Measurements from ENCODE around the gene LMX1B.

Gene LMX1B

GRCh38 chr9:126617823-126618165 is 4.1 kb downstream of the LMX1B start:
- TF ChIP-seq, protein P1, sequence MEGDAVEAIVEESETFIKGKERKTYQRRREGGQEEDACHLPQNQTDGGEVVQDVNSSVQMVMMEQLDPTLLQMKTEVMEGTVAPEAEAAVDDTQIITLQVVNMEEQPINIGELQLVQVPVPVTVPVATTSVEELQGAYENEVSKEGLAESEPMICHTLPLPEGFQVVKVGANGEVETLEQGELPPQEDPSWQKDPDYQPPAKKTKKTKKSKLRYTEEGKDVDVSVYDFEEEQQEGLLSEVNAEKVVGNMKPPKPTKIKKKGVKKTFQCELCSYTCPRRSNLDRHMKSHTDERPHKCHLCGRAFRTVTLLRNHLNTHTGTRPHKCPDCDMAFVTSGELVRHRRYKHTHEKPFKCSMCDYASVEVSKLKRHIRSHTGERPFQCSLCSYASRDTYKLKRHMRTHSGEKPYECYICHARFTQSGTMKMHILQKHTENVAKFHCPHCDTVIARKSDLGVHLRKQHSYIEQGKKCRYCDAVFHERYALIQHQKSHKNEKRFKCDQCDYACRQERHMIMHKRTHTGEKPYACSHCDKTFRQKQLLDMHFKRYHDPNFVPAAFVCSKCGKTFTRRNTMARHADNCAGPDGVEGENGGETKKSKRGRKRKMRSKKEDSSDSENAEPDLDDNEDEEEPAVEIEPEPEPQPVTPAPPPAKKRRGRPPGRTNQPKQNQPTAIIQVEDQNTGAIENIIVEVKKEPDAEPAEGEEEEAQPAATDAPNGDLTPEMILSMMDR (conservative IDR thresholded peaks at IDR 0.05; ENCODE audit: low read depth, low read length): no peak
- DNase-seq (ENCODE audit: low read depth): no peak
- H3K4me3 ChIP-seq (ENCODE audit: low read depth, low read length): no peak overlapping the region

DNA sequence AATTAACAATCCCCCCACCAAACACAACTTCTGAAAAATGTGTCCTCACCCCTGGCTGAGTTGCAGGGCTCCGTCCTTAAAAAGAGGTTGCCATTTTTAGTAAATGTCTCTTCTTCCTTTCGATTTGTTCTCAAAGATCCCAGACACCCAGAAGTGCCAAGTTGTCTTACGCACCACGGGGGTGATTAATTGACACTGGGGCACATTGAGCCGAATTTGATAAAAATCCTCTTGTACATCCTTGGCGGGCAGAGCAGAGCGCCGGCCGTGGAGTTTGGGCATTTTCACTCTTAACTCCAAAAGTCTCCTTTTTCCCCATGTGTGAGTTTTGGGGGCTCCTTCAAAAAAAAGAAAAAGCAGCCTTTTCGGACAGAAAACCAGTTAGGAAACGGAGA is 4.5 kb downstream of the LMX1B start:
- no peak overlapping the region for H3K4me3 ChIP-seq (ENCODE audit: low read depth, low read length)
- TF ChIP-seq, protein P1 (conservative IDR thresholded peaks at IDR 0.05; ENCODE audit: low read depth, low read length): no peak
- no peak for DNase-seq (ENCODE audit: low read depth)

DNA sequence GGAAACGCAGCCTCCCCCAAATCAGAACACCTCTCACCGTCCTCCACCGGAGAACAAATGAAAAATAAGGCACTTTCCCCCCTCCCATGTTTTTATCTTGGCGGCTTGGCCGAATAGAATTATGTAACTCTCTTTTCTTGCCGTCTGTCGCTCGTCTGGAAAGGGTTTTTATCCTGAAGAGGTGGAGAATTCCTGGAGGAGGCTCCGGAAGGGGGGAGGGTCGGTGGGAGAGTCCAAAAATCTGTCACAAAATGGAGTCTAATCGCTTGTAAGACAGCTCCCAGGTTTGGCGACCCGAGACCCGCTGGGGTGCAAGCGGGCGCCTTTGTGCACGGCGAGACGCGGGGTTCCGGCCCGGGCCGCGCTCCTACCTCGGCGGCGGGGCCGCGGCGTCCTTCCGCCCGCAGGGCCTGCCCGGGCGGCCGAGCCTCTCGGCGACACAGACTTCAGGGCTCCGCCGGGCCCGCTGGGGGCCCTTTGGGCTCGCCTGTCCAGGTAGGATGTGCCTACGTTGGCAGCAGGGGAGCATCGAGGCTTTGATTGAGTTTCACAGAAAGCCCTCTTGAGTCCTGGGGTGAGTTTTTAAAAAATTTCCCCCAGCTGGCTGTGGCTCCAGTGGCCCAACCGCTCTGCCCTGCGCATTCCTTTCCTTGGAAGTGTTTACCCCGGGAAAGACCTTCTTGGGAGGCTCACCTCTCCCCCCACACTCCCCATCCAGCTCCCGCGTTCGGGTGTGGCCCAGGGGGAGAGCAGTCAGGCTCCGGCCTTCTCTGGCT is 5.0 kb downstream of the LMX1B start:
- TF ChIP-seq, protein P1 (conservative IDR thresholded peaks at IDR 0.05; ENCODE audit: low read depth, low read length): no peak
- no peak overlapping the region for H3K4me3 ChIP-seq (ENCODE audit: low read depth, low read length)
- no peak for DNase-seq (ENCODE audit: low read depth)

GRCh38 chr9:126619361-126620135 is 5.8 kb downstream of the LMX1B start:
- DNase-seq (ENCODE audit: low read depth): no peak
- TF ChIP-seq, protein P1 (conservative IDR thresholded peaks at IDR 0.05; ENCODE audit: low read depth, low read length): no peak
- H3K4me3 ChIP-seq (ENCODE audit: low read depth, low read length): no peak overlapping the region

GRCh38 chr9:126620478-126620877 is 6.8 kb downstream of the LMX1B start:
- H3K4me3 ChIP-seq (ENCODE audit: low read depth, low read length): no peak overlapping the region
- no peak for DNase-seq (ENCODE audit: low read depth)
- TF ChIP-seq, protein P1 (conservative IDR thresholded peaks at IDR 0.05; ENCODE audit: low read depth, low read length): no peak

DNA sequence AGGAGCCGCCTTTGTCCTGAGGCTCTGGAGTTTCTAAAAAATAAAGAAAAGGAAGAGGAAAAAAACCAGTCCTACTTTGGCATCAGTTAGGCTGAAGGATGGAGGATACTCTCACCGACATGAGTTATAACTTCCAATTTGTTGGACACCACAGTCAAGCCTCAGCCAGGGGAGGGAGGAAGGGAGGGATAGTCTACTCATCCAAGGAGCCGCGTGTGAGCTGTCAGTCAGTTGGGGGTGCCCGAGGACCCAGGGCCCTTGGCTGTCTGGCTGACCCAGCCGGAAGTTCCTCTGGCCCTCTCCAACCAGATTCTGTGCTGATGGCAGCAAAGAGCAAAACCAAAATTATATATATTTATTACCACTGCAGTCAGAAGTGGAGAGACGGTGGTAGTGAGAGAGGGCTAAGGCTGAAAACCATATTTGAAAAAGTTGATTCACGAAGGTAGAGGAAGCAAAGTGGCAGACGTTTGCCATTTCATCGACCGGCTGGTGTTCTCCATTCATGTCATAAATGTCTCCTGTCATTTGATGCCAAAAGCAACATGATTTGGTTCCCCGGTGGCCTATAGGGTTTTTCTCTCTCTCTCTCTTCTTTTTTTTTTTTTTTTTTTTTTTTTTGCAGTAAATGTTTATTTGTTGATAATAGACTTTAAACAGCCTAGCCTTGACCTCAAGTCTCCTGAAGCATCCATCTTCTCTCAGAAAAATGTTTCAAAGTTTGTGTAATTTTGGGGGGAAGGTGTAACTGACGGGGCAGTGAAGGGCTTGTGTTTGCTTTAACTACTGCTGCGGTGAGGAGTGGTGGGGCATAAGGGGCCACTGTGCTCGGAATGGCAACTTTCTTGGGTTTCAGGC is 7.6 kb downstream of the LMX1B start:
- H3K4me3 ChIP-seq (ENCODE audit: low read depth, low read length): no peak overlapping the region
- TF ChIP-seq, protein P1 (conservative IDR thresholded peaks at IDR 0.05; ENCODE audit: low read depth, low read length): no peak
- DNase-seq (ENCODE audit: low read depth): no peak
